Cardiac muscle cell (in vitro differentiated cells and primary cell): ENCODE data around the gene SPINK9. TPM values are rescaled to one million over a fixed set of nuclear protein-coding genes. Genes with fewer than 3 reads are reported as not detected.

ENCODE experiments used
- DNase-seq, 2 donors: peaks; one replicate each; pipeline versions ENCODE4 v3.0.0 to v3.0.0-alpha.2; 2010 to 2017; ENCODE audit warnings: low read depth in 1 of 2, low spot score in 1 of 2
- H3K27ac ChIP-seq: fragments of 200-600 bp; sonication (generic); 2 replicates; pipeline ENCODE4 v1.5.1; 2016
- H3K27me3 ChIP-seq: fragments of 200-600 bp; sonication (generic); 2 replicates; pipeline ENCODE4 v1.6.0; 2016; ENCODE audit warnings: control low read depth
- H3K36me3 ChIP-seq: fragments of 200-600 bp; sonication (generic); 2 replicates; pipeline ENCODE4 v1.5.1; 2016; ENCODE audit warnings: control low read depth
- H3K4me1 ChIP-seq: fragments of 200-600 bp; sonication (generic); 2 replicates; pipeline ENCODE4 v1.8.1; 2017; ENCODE audit warnings: low read depth, mild to moderate bottlenecking, mixed run types
- H3K4me3 ChIP-seq: fragments of 200-600 bp; sonication (generic); 2 replicates; pipeline ENCODE4 v1.5.1; 2016; ENCODE audit warnings: mild to moderate bottlenecking
- H3K9me3 ChIP-seq: fragments of 200-600 bp; sonication (generic); 2 replicates; pipeline ENCODE4 v1.5.1; 2017; ENCODE audit warnings: low read depth, mild to moderate bottlenecking, control low read depth
- polyA plus RNA-seq: library from polyadenylated mRNA; unstranded; fragments of >200 nt; fragmentation: Nextera tagmentation; extraction: Ambion mirVana; gene quantifications from 2 replicates; pipeline ENCODE4 v1.2.1, GENCODE V29; 2016
- total RNA-seq: library from RNA; depleted of rRNA; stranded (reverse); fragments of >200 nt; gene quantifications from 2 replicates; pipeline ENCODE4 v1.2.3, GENCODE V29; 2016
- TF ChIP-seq, protein P1 (sequence below): IDR thresholded peaks from 2 replicates; pipeline ENCODE4 v1.5.1; 2012; ENCODE audit warnings: low read depth, mild to moderate bottlenecking, low read length

SPINK9 gene
- total and polyA plus RNA-seq, 2 experiments from 2014 or later, result not detected

DNA sequence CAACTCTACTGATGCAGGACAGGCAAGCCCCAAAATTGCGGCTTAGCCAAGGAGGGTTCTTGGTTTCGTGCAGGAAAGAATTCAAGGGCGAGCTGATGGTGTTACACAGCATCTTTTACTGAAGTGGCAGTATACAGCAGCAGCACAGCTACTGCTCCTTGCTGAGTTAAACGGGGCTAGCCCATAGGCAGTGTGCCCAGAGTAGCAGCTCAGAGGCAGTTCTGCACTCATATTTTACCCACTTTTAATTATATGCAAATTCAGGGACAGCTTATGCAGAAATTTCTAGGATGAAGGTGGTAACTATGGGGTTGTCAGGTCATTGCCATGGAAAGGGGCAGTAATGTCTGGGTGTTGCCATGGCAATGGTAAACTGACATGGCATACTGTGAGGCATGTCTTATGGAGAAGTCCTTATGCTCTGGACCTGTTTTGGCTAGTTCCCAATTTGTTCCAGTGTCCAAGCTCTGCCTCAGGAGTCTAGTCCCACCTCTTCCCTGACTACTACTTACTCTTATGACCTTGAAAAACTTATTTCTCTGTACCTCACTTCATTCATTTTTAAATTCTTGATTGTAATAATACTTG is 2.0 kb upstream of the SPINK9 start:
- no peak for DNase-seq
- Histone ChIP-seq H3K4me3 (no peak overlapping the region), H3K4me1 (no peaks in the 10 kb centered on the region), H3K27me3 (no peaks in the 10 kb centered on the region), H3K36me3 (no peaks in the 10 kb centered on the region), H3K9me3 (no peaks in the 10 kb centered on the region), H3K27ac (no peak overlapping the region)
- TF ChIP-seq, protein P1, sequence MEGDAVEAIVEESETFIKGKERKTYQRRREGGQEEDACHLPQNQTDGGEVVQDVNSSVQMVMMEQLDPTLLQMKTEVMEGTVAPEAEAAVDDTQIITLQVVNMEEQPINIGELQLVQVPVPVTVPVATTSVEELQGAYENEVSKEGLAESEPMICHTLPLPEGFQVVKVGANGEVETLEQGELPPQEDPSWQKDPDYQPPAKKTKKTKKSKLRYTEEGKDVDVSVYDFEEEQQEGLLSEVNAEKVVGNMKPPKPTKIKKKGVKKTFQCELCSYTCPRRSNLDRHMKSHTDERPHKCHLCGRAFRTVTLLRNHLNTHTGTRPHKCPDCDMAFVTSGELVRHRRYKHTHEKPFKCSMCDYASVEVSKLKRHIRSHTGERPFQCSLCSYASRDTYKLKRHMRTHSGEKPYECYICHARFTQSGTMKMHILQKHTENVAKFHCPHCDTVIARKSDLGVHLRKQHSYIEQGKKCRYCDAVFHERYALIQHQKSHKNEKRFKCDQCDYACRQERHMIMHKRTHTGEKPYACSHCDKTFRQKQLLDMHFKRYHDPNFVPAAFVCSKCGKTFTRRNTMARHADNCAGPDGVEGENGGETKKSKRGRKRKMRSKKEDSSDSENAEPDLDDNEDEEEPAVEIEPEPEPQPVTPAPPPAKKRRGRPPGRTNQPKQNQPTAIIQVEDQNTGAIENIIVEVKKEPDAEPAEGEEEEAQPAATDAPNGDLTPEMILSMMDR, result no peak

DNA sequence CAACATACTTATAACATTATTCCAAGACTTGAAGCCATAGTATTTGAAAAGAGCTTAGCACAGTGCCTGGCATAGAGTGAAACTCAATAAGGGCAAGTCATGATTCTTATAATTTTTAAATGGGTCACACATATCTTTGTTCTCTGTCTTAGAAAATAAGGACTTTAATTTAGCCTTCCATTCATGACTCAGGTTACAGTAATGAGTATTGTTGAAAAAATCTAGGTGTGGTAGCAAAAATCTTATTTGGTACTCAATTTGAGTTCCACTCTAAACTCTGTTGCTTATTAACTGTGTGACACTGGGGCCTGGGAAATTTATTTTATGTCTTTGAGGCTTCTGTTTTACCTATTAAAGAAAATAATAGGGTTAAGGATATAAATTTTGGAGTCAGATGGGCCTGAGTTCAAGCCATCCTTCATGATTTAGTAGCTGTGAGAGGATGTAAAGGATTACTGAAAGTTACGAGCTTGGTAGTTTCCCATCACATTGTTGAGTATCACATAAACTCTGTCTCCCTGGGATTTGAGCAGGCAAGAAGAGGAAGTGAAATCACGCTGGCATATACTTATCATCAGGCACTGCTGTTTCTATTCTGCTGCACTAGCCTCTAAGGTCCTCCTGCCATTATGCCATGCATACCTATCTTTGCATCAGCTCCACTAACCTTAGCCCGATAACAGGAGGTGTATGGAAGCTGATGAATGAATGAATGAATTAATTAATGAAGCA is 1.5 kb downstream of the SPINK9 start:
- Histone ChIP-seq H3K4me3 (no peak overlapping the region), H3K36me3 (no peaks in the 10 kb centered on the region), H3K4me1 (no peaks in the 10 kb centered on the region), H3K27me3 (no peaks in the 10 kb centered on the region), H3K9me3 (no peaks in the 10 kb centered on the region), H3K27ac (no peak overlapping the region)
- TF ChIP-seq, protein P1, result no peak
- no peak for DNase-seq

DNA sequence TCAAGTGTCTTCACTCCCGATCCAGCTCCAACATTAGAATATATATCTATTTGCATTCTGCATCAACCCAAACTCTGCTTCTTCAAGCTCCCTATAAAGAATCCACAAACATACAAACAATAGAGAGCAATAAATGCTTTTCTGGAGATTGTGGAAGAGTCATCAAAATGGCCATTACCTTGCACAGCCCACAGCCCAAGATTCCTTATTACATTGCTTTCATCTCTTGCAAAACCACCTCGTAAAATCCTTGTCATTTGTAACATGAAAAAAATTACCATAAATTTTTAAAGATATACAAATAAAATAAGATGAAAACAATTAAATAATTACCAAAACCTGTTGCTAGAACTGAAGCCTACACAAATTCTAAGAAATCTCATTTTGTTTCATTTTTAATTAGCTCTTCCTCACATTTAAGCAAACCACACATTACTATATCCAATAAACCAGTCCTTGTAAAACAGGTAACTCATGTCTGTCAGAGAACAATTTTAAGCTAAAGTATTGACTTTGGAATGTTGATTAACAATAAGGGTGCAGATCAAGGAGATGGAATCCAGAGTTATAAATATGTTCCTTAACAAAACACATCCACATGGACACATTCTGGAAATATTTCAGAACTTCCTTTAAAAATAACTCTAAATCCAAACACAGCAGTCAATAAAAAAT is 7.1 kb downstream of the SPINK9 start:
- TF ChIP-seq, protein P1, result no peak

DNA sequence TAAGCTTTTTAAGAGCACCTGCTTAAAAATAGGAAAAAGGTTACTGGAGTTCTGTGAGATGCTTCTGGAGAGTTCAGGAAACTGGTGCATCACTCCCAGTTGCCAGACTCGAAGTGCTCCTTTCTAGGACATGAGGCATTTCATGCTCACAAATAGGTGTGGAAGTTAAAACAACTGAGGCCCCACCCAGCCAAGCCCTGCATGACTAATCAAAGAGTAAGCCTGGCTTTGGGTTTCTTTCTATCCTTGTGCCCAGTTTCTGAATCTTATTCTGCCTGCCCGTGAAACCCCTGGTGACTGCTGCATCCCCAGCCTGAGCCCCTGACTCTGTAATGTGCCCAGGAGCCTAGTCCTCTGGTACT is 7.7 kb downstream of the SPINK9 start:
- no peak for DNase-seq
- no peaks in the 10 kb centered on the region for H3K27me3 ChIP-seq
- H3K4me3 ChIP-seq, result no peak overlapping the region
- no peaks in the 10 kb centered on the region for H3K4me1 ChIP-seq
- no peak overlapping the region for H3K27ac ChIP-seq
- no peaks in the 10 kb centered on the region for H3K9me3 ChIP-seq
- TF ChIP-seq, protein P1, result no peak
- H3K36me3 ChIP-seq, result no peaks in the 10 kb centered on the region

More for the DNA sequence above, 7.1 kb downstream of the SPINK9 start:
- H3K9me3 ChIP-seq, result no peaks in the 10 kb centered on the region
- no peaks in the 10 kb centered on the region for H3K4me1 ChIP-seq
- no peak overlapping the region for H3K4me3 ChIP-seq
- DNase-seq, result no peak
- H3K27me3 ChIP-seq, result no peaks in the 10 kb centered on the region
- H3K36me3 ChIP-seq, result no peaks in the 10 kb centered on the region
- H3K27ac ChIP-seq, result no peak overlapping the region

DNA sequence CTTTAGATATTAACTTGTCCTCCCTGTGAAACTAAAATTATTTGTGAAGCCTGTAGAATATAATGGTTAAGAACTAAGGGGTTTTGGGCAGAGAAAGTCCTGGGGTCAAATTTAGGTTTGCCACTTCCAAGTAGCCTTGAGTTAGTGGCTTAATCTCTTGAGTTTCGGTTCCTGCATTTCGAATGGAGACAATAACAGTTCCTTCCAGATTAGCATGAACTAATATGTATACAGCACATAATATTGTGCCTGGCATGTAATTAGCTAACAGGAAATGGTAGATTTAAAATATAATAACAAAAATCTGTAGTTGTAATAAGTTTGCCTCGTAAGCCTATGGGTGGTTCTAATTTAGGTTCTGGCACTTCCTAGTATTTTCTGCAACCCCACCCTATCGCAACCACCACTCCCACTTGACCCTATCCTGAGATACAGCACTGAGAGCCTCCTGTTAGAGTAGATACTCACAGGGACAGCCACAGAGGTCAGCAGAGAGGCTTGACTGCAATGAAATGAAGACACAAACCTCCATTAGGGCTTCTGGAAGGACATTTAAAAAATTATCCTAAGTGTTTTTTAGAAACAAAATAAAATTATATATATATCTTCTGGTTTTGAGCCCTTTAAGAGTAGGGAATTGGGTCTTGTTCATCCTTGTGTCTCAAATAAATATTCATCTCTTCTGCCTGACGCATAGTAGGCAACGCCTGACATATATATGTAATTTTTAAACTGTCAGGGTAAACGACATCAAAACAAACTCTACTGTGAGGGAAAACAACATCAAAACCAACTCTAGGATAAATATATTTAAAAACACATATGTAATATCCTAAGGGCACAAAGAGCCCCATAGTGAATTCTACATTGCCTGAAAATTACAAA is 8.5 kb downstream of the SPINK9 start:
- Histone ChIP-seq H3K27me3 (no peaks in the 10 kb centered on the region), H3K4me3 (no peak overlapping the region), H3K9me3 (no peaks in the 10 kb centered on the region), H3K27ac (no peak overlapping the region), H3K4me1 (no peaks in the 10 kb centered on the region), H3K36me3 (no peaks in the 10 kb centered on the region)
- TF ChIP-seq, protein P1, result no peak
- peak in 1 of 2 donors; percentile 13 for DNase-seq
